Fibroblast of villous mesenchyme (primary cell): ENCODE results near the gene NIP7. TPM values are rescaled to one million over a fixed set of nuclear protein-coding genes. Genes with fewer than 3 reads are reported as not detected.
"Not testable (repeated sequence)": the region's sequence is repeated elsewhere in the genome, so short reads cannot be mapped to it uniquely, and the experiment has no call there.

Source experiments
- DNase-seq: peaks from one replicate; pipeline ENCODE4 v3.0.0-alpha.2; 2010; ENCODE audit warnings: low read depth
- H3K4me3 ChIP-seq: 2 replicates; pipeline ENCODE4 v1.5.1; 2011; ENCODE audit warnings: low read depth, mild to moderate bottlenecking, low read length
- CTCF ChIP-seq: IDR thresholded peaks from 2 replicates; pipeline ENCODE4 v1.5.1; 2012; ENCODE audit warnings: low read depth, mild to moderate bottlenecking, low read length; ENCODE audit not compliant: insufficient read depth
- total RNA-seq: library from RNA; depleted of rRNA; stranded (reverse); fragments of >200 nt; gene quantifications from 2 replicates; pipeline ENCODE4 v1.2.3, GENCODE V29; 2012

NIP7 gene
- 27.1 and 35.4 TPM in 2 replicates for total RNA-seq

- peak; percentile 99 for DNase-seq
- peak; percentile 84 for TF ChIP-seq CTCF
- H3K4me3 ChIP-seq = peak within 1 kb of the TSS; percentile 94
These were observed at the start of gene NIP7, which contains the start of gene COG8 for GRCh38 chr16:69339289-69340094. Gene NIP7 (plus strand): TSS chr16:69339772. CDS start chr16:69339830, 58 bp downstream. Gene COG8 (minus strand): TSS chr16:69339564. CDS start chr16:69339552, 12 bp downstream.

- H3K4me3 ChIP-seq, DNase-seq: not testable (repeated sequence)
These were observed 47.9 kb upstream of the NIP7 start for GRCh38 chr16:69291657-69292056.

- no peak for TF ChIP-seq CTCF
- no peak for DNase-seq
- H3K4me3 ChIP-seq = no peak overlapping the region
These were observed 46.2 kb upstream of the NIP7 start for GRCh38 chr16:69293401-69293800.

GRCh38 chr16:69294051-69294450 lies 45.5 kb upstream of the NIP7 start:
- DNase-seq = no peak
- no peak overlapping the region for H3K4me3 ChIP-seq
- no peak for TF ChIP-seq CTCF

- DNase-seq, H3K4me3 ChIP-seq: not testable (repeated sequence)
These were observed 42.8 kb upstream of the NIP7 start for GRCh38 chr16:69296771-69297170.

GRCh38 chr16:69298261-69298660 lies 41.3 kb upstream of the NIP7 start:
- DNase-seq = no peak
- H3K4me3 ChIP-seq = no peak overlapping the region
- TF ChIP-seq CTCF = no peak

GRCh38 chr16:69301187-69301586 lies 38.4 kb upstream of the NIP7 start:
- no peak for TF ChIP-seq CTCF
- no peak for DNase-seq

GRCh38 chr16:69301861-69302260 lies 37.7 kb upstream of the NIP7 start:
- no peak for TF ChIP-seq CTCF
- no peak overlapping the region for H3K4me3 ChIP-seq
- DNase-seq = no peak

More at GRCh38 chr16:69301187-69301586, 38.4 kb upstream of the NIP7 start:
- no peak overlapping the region for H3K4me3 ChIP-seq
